SU-DHL-6 (cell line): Measurements from ENCODE around the gene MRPL42.

Experiments
- H2AFZ ChIP-seq: fragments of 200-600 bp; sonication (generic); 2 replicates; pipeline ENCODE4 v1.6.1; 2014; ENCODE audit warnings: low read depth, mild to moderate bottlenecking, moderate library complexity, mixed read lengths, antibody characterized with exemption, low read length; ENCODE audit not compliant: severe bottlenecking
- H3F3A ChIP-seq: fragments of 200-600 bp; shearing (Covaris generic); 2 replicates; pipeline ENCODE4 v1.6.0; 2016; ENCODE audit warnings: antibody characterized with exemption, mild to moderate bottlenecking; ENCODE audit not compliant: insufficient read depth
- H3K27ac ChIP-seq: fragments of 200-600 bp; sonication (generic); 2 replicates; pipeline ENCODE4 v1.5.1; 2016; ENCODE audit warnings: low read depth, mild to moderate bottlenecking, low read length, moderate library complexity, mixed read lengths
- H3K27me3 ChIP-seq: fragments of 200-600 bp; sonication (generic), shearing (Covaris generic); 2 replicates; pipeline ENCODE4 v1.6.0; 2014; ENCODE audit warnings: mild to moderate bottlenecking, low read length
- H3K36me3 ChIP-seq: fragments of 200-600 bp; sonication (generic); 2 replicates; pipeline ENCODE4 v1.6.1; 2014; ENCODE audit warnings: mild to moderate bottlenecking, low read length, mixed read lengths
- H3K4me2 ChIP-seq: fragments of 300-600, 200-600 bp; shearing (Covaris generic), sonication (generic); 2 replicates; pipeline ENCODE4 v1.6.0; 2014; ENCODE audit warnings: low read length, low read depth, mild to moderate bottlenecking; ENCODE audit not compliant: poor library complexity, severe bottlenecking
- H3K4me3 ChIP-seq: fragments of 200-600 bp; sonication (generic); 2 replicates; pipeline ENCODE4 v1.5.1; 2014; ENCODE audit warnings: antibody characterized with exemption, low read length, mild to moderate bottlenecking, mixed read lengths; ENCODE audit not compliant: insufficient read depth, poor library complexity, severe bottlenecking
- H3K79me2 ChIP-seq: fragments of 200-600 bp; sonication (generic); 2 replicates; pipeline ENCODE4 v1.6.1; 2014; ENCODE audit warnings: mild to moderate bottlenecking, low read length, moderate library complexity; ENCODE audit not compliant: insufficient read depth
- H3K9ac ChIP-seq: fragments of 200-600 bp; sonication (generic); 2 replicates; pipeline ENCODE4 v1.7.0; 2014; ENCODE audit warnings: mild to moderate bottlenecking, low read length
- H3K9me2 ChIP-seq: fragments of 200-600 bp; sonication (generic); replicated peaks from 2 replicates; pipeline ENCODE4 v1.6.1; 2014; ENCODE audit warnings: low read length; ENCODE audit not compliant: insufficient read depth
- H3K9me3 ChIP-seq: fragments of 200-600 bp; sonication (generic); 2 replicates; pipeline ENCODE4 v1.6.1; 2014; ENCODE audit warnings: low read length, mixed read lengths; ENCODE audit not compliant: insufficient read depth
- H4K20me1 ChIP-seq: fragments of 200-600 bp; sonication (generic); 2 replicates; pipeline ENCODE4 v1.6.1; 2014; ENCODE audit warnings: low read depth, mild to moderate bottlenecking, antibody characterized with exemption, low read length, moderate library complexity, mixed read lengths
- EZH2phosphoT487 ChIP-seq: fragments of 200-600 bp; sonication (generic), shearing (Covaris generic); conservative IDR thresholded peaks from 2 replicates; pipeline ENCODE4 v1.6.1; 2018; ENCODE audit warnings: mild to moderate bottlenecking, antibody characterized with exemption, low read length, moderate library complexity, mixed read lengths
- TF ChIP-seq, protein P1 (sequence below): fragments of 200-600 bp; sonication (generic); IDR thresholded peaks from one replicate; pipeline ENCODE4 v1.5.1; 2017; ENCODE audit warnings: antibody characterized with exemption, mild to moderate bottlenecking, low read length, moderate library complexity; ENCODE audit not compliant: insufficient read depth, poor library complexity, severe bottlenecking

MRPL42 gene

GRCh38 chr12:93440043-93440835 lies 27.1 kb upstream of the MRPL42 start:
- Histone ChIP-seq H3K9me2 (no peaks in the 10 kb centered on the region), H2AFZ (no peak overlapping the region), H4K20me1 (peaks cover 48% of the 10 kb centered on the region), H3K36me3 (no peaks in the 10 kb centered on the region), H3K27me3 (no peaks in the 10 kb centered on the region), H3K9me3 (no peaks in the 10 kb centered on the region), H3K79me2 (peaks cover 65% of the 10 kb centered on the region), H3K27ac (no peak overlapping the region; the same call in 1 of the 2 replicates), H3F3A (peaks cover 9% of the 10 kb centered on the region; the same call in 1 of the 2 replicates), H3K9ac (peak overlapping the region; percentile 98), H3K4me2 (peak overlapping the region; percentile 78), H3K4me3 (peak overlapping the region; percentile 77)
- TF ChIP-seq, protein P1, sequence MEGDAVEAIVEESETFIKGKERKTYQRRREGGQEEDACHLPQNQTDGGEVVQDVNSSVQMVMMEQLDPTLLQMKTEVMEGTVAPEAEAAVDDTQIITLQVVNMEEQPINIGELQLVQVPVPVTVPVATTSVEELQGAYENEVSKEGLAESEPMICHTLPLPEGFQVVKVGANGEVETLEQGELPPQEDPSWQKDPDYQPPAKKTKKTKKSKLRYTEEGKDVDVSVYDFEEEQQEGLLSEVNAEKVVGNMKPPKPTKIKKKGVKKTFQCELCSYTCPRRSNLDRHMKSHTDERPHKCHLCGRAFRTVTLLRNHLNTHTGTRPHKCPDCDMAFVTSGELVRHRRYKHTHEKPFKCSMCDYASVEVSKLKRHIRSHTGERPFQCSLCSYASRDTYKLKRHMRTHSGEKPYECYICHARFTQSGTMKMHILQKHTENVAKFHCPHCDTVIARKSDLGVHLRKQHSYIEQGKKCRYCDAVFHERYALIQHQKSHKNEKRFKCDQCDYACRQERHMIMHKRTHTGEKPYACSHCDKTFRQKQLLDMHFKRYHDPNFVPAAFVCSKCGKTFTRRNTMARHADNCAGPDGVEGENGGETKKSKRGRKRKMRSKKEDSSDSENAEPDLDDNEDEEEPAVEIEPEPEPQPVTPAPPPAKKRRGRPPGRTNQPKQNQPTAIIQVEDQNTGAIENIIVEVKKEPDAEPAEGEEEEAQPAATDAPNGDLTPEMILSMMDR, result no peak
- no peak for TF ChIP-seq EZH2phosphoT487

DNA sequence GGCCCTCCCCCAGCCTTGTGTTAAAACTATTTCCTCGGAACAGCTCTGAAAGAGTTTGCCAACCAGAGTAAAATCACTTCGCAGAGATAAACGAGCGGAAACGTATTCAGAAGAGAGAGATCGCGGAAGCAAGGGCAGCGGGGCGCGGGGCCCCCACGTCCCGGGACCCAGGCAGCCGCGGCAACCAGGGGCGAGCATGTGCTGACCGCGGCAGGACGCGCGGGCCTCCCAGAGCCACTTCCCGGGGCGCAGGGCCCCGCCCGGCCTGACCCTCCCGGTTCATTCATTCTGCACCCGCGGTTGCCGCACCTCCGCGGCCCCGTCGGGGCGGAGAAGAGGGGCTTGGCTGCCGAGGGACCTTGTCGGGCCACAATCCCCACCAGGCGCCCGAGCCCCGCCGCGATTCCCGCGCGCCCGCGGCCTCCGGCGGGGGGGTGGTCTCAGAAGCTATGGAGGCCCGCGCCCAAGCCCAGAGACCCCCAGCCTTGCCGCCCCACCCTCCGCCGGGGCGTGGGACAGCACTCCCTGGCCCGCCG lies 26.2 kb upstream of the MRPL42 start:
- peaks cover 5% of the 10 kb centered on the region; the same call in 1 of the 2 replicates for H3F3A ChIP-seq
- H3K36me3 ChIP-seq, result no peaks in the 10 kb centered on the region
- peak overlapping the region; percentile 78 for H3K4me2 ChIP-seq
- H2AFZ ChIP-seq, result peak overlapping the region; percentile 70
- H3K4me3 ChIP-seq, result peak overlapping the region; percentile 77
- H3K27ac ChIP-seq, result peak overlapping the region; percentile 71
- H3K9me3 ChIP-seq, result no peaks in the 10 kb centered on the region
- H3K9ac ChIP-seq, result peak overlapping the region; percentile 98
- peaks cover 56% of the 10 kb centered on the region for H3K79me2 ChIP-seq
- no peaks in the 10 kb centered on the region for H3K9me2 ChIP-seq
- H4K20me1 ChIP-seq, result peaks cover 41% of the 10 kb centered on the region
- no peak for TF ChIP-seq EZH2phosphoT487
- TF ChIP-seq, protein P1, result no peak
- no peaks in the 10 kb centered on the region for H3K27me3 ChIP-seq

- Histone ChIP-seq H3F3A (no peaks in the 10 kb centered on the region), H3K9ac (peak within 1 kb of the TSS; percentile 98), H3K4me3 (peak within 1 kb of the TSS; percentile 77), H3K9me2 (no peaks in the 10 kb centered on the region), H3K4me2 (peak within 1 kb of the TSS; percentile 78), H3K9me3 (no peaks in the 10 kb centered on the region), H2AFZ (peak within 1 kb of the TSS; percentile 76), H4K20me1 (peaks cover 34% of the 10 kb centered on the region), H3K27me3 (no peaks in the 10 kb centered on the region), H3K79me2 (peaks cover 49% of the 10 kb centered on the region), H3K27ac (peak within 1 kb of the TSS; percentile 71), H3K36me3 (no peaks in the 10 kb centered on the region)
- TF ChIP-seq, protein P1, result no peak
- no peak for TF ChIP-seq EZH2phosphoT487
Observed at GRCh38 chr12:93441617-93442410, 25.5 kb upstream of the MRPL42 start, which contains the start of gene UBE2N. Gene UBE2N (minus strand): TSS chr12:93441947. CDS start chr12:93441884, 63 bp downstream.
